A549 (cell line): ENCODE data around the gene IPO8. TPM values are rescaled to one million over a fixed set of nuclear protein-coding genes. Genes with fewer than 3 reads are reported as not detected.

Experiments
- ATAC-seq, 2 experiments: fragments of 200-7000 bp in 1 of 2; fragments of >200 bp in 1 of 2; cut with Nextera tagmentation in 1 of 2; cut with Tn5 transposase in 1 of 2; 3 replicates each; pipeline versions ENCODE4 v1.8.0 to v1.9.1; 2018 to 2020; ENCODE audit warnings: mild to moderate bottlenecking in 1 of 2, moderate library complexity in 1 of 2
- CTCF ChIA-PET: fragments of 300-600 bp; sonication (Branson Sonifier 250); formaldehyde crosslinking; extraction: SDS; loops from one replicate; lab custom pipeline; 2021; ENCODE audit warnings: antibody characterized with exemption, inconsistent platforms; lab: Yijun Ruan, JAX
- POLR2A ChIA-PET: fragments of 350-600 bp; formaldehyde crosslinking; extraction: SDS; loops from one replicate; lab custom pipeline; 2021; ENCODE audit warnings: antibody characterized with exemption, inconsistent platforms; lab: Yijun Ruan, JAX
- DNase-seq, 2 experiments: peaks; one replicate each; pipeline versions ENCODE4 v3.0.0 to v3.0.0-alpha.2; 2011 to 2016; ENCODE audit warnings: low read depth in 1 of 2, low spot score in 1 of 2
- FAIRE-seq: peaks from 2 replicates; lab custom pipeline; 2011; peaks lifted over from hg19 to GRCh38; lab: Jason Lieb, UNC
- H3K27ac ChIP-seq, 2 experiments: fragments of >200 bp; sonication (Bioruptor Twin); formaldehyde crosslinking; 3 replicates each; pipeline ENCODE4 v1.5.1; 2016 to 2017
- H3K4me1 ChIP-seq: fragments of >200 bp; sonication (Bioruptor Twin); formaldehyde crosslinking; 3 replicates; pipeline ENCODE4 v1.6.1; 2016
- H3K4me2 ChIP-seq: fragments of >200 bp; sonication (Bioruptor Twin); formaldehyde crosslinking; 3 replicates; pipeline ENCODE4 v1.6.1; 2016
- H3K4me3 ChIP-seq: fragments of >200 bp; sonication (Bioruptor Twin); formaldehyde crosslinking; 3 replicates; pipeline ENCODE4 v1.5.1; 2016
- H3K9me3 ChIP-seq: fragments of >200 bp; sonication (Bioruptor Twin); formaldehyde crosslinking; 3 replicates; pipeline ENCODE4 v1.6.1; 2016
- CBX2 ChIP-seq: fragments of 200-600 bp; sonication (generic); IDR thresholded peaks from 2 replicates; pipeline ENCODE4 v1.6.1; 2016; ENCODE audit warnings: low read depth, mild to moderate bottlenecking, borderline replicate concordance
- CTCF ChIP-seq: fragments of >200 bp; sonication (Bioruptor Twin); formaldehyde crosslinking; IDR thresholded peaks from 3 replicates; pipeline ENCODE4 v1.5.1; 2016
- E2F6 ChIP-seq: IDR thresholded peaks from 2 replicates; pipeline ENCODE4 v1.6.1; 2012; ENCODE audit warnings: low read depth, borderline replicate concordance
- HOXB13 ChIP-seq: fragments of 250-450 bp; sonication (Bioruptor Pico); IDR thresholded peaks from 2 replicates; pipeline ENCODE4 v1.5.0; 2020; ENCODE audit warnings: low read depth, mild to moderate bottlenecking, moderate library complexity
- JUN ChIP-seq, 2 experiments: fragments of >200 bp; sonication (Bioruptor Twin); formaldehyde crosslinking; IDR thresholded peaks; 2 replicates in 1 of 2; 3 replicates in 1 of 2; pipeline ENCODE4 v1.6.1; 2016 to 2017
- MAX ChIP-seq: IDR thresholded peaks from 2 replicates; pipeline ENCODE4 v1.6.1; 2012
- MAZ ChIP-seq: fragments of 150-350 bp; IDR thresholded peaks from 2 replicates; pipeline ENCODE4 v1.6.1; 2014; ENCODE audit warnings: antibody characterized with exemption, low read depth, low read length, borderline replicate concordance
- MYC ChIP-seq: IDR thresholded peaks from 2 replicates; pipeline ENCODE4 v1.6.1; 2012; ENCODE audit warnings: mild to moderate bottlenecking, inconsistent platforms, low read length, improper control_type of control experiment, borderline replicate concordance
- POLR2A ChIP-seq: IDR thresholded peaks from 2 replicates; pipeline ENCODE4 v1.6.1; 2012; ENCODE audit warnings: mild to moderate bottlenecking, low read length
- RAD21 ChIP-seq, 2 experiments: fragments of >200 bp in 1 of 2; sonication (Bioruptor Twin) in 1 of 2; formaldehyde crosslinking in 1 of 2; IDR thresholded peaks in 1 of 2; conservative IDR thresholded peaks in 1 of 2; 2 replicates in 1 of 2; 3 replicates in 1 of 2; pipeline ENCODE4 v1.6.1; 2012 to 2018; ENCODE audit warnings: inconsistent platforms in 1 of 2
- RFX5 ChIP-seq: fragments of 450-650 bp; IDR thresholded peaks from 2 replicates; pipeline ENCODE4 v1.7.1; 2014; ENCODE audit warnings: antibody characterized with exemption, mild to moderate bottlenecking, moderate library complexity
- RNF2 ChIP-seq: fragments of 200-600 bp; sonication (generic); IDR thresholded peaks from 2 replicates; pipeline ENCODE4 v1.6.1; 2016; ENCODE audit warnings: low read depth, mild to moderate bottlenecking, antibody characterized with exemption, moderate library complexity, borderline replicate concordance
- SMC3 ChIP-seq: fragments of >200 bp; sonication (Bioruptor Twin); formaldehyde crosslinking; IDR thresholded peaks from 3 replicates; pipeline ENCODE4 v1.6.1; 2018; ENCODE audit warnings: inconsistent platforms
- SREBF2 ChIP-seq: fragments of 450-650 bp; IDR thresholded peaks from 2 replicates; pipeline ENCODE4 v1.6.1; 2014; ENCODE audit warnings: mild to moderate bottlenecking, moderate library complexity
- TFCP2L1 ChIP-seq: fragments of 250-450 bp; sonication (Bioruptor Pico); IDR thresholded peaks from 2 replicates; pipeline ENCODE4 v1.5.0; 2021; ENCODE audit warnings: mild to moderate bottlenecking
- WGBS: methylation state at CpG from one replicate; pipeline ENCODE4 v1.1.6; 2017; ENCODE audit errors: missing lambda C conversion rate; 5-methylcytosine and 5-hydroxymethylcytosine counted together
- polyA minus RNA-seq: library from RNA; depleted of rRNA, polyadenylated mRNA; stranded (reverse); fragments of >200 nt; gene quantifications from 2 replicates; pipeline ENCODE4 v1.2.3, GENCODE V29; 2011; rRNA and poly(A)+ RNA removed
- polyA plus RNA-seq, 4 experiments: library from polyadenylated mRNA; depleted of rRNA in 3 of 4; stranded (reverse); fragments of >200 nt; fragmentation: RNase III in 1 of 4; extraction: RNeasy Plus Mini Kit Qiagen cat#74134 plus additional on column Dnase treatment in 1 of 4; gene quantifications; 2 replicates in 3 of 4; 3 replicates in 1 of 4; pipeline ENCODE4 v1.2.3, GENCODE V29; 2011 to 2017

The IPO8 gene
- polyA plus RNA-seq (2011; rRNA removed) (23.1 and 41.6 TPM in 2 replicates), polyA plus RNA-seq (2017; fragmentation: RNase III; extraction: RNeasy Plus Mini Kit Qiagen cat#74134 plus additional on column Dnase treatment) (31.8 to 34.3 TPM (median 32.7 TPM) in 3 replicates), polyA minus RNA-seq (36.2 and 57.4 TPM in 2 replicates)
- 5.3 and 6.4 TPM in 2 replicates for polyA plus RNA-seq (2012; cell fraction: cytosol; rRNA removed)
- 4.0 and 10.8 TPM in 2 replicates for polyA plus RNA-seq (2012; cell fraction: nucleus; rRNA removed)

- TF ChIP-seq HOXB13 (CRISPR knock-in tag) (no peak), CBX2 (no peak), JUN (IDR thresholded peaks at IDR 0.05) (peak in 1 of 2 experiments; percentile 59; a peak in 2 of 5 replicates), E2F6 (peak; percentile 70), CTCF (peak; percentile 28; the same call in 1 of the 3 replicates), POLR2A (peak; percentile 48), TFCP2L1 (CRISPR knock-in tag) (0 out of 2 replicates have a peak, but pooled peaks have one; percentile 30), MAX (peak; percentile 72; the same call in 1 of the 2 replicates), MYC (peak; percentile 38; the same call in 1 of the 2 replicates), RAD21 (conservative IDR thresholded peaks at IDR 0.05 in 1 of 2, IDR thresholded peaks at IDR 0.05 in 1 of 2) (peak; percentile 12 to 16; a peak in 1 of 5 replicates)
- Histone ChIP-seq H3K27ac (peak within 1 kb of the TSS; percentile 87 to 96), H3K4me1 (peaks cover 28% of the 10 kb centered on the region; the same call in 2 of the 3 replicates), H3K9me3 (no peaks in the 10 kb centered on the region), H3K4me3 (peak within 1 kb of the TSS; percentile 87), H3K4me2 (peak within 1 kb of the TSS; percentile 83)
- CTCF ChIA-PET = interaction anchor here (0.6 to 2.7 kb wide), 13 partner anchors 10 to 823 kb away, joined by 3 to 11 read pairs (median 5); partner anchors contain the start of gene CAPRIN2
- ATAC-seq = peak; percentile 89 to 94
- FAIRE-seq = no peak
- peak; percentile 89 to 96 for DNase-seq
- WGBS = under 1% methylated on average over 44 of the region's 71 CpGs
- POLR2A ChIA-PET = interaction anchor here (0.7 to 1.2 kb wide), 7 partner anchors 8 to 381 kb away, joined by 3 to 17 read pairs (median 4); partner anchors contain the start of gene CAPRIN2
Observed at GRCh38 chr12:30695199-30696102, at the start of gene IPO8. IPO8 (minus strand) TSS chr12:30695869; CDS start chr12:30695647, 222 bp downstream.

- H3K4me1 ChIP-seq = 0 out of 3 replicates have a peak, but pooled peaks cover 3% of the 10 kb centered on the region
- ATAC-seq (no peak), DNase-seq (no peak), FAIRE-seq (no peak)
- POLR2A ChIA-PET = interaction anchor here (1.4 to 1.5 kb wide), 2 partner anchors 8 to 11 kb away, joined by 3 to 5 read pairs; partner anchors contain the start of gene CAPRIN2
- H3K4me3 ChIP-seq = no peak overlapping the region
- no peaks in the 10 kb centered on the region for H3K9me3 ChIP-seq
- H3K4me2 ChIP-seq = no peak overlapping the region
- no peak overlapping the region for H3K27ac ChIP-seq
- TF ChIP-seq TFCP2L1 (CRISPR knock-in tag) (no peak), CTCF (no peak), SREBF2 (no peak), RAD21 (conservative IDR thresholded peaks at IDR 0.05 in 1 of 2, IDR thresholded peaks at IDR 0.05 in 1 of 2) (no peak), RNF2 (no peak), MAZ (no peak), MAX (no peak), SMC3 (no peak), RFX5 (no peak)
- CTCF ChIA-PET = interaction anchor here (1.4 to 2.0 kb wide), 4 partner anchors 9 to 242 kb away, joined by 3 to 8 read pairs (median 4); no protein-coding TSS in a partner anchor
- 99% methylated on average over 2 of the region's 2 CpGs for WGBS
Observed at GRCh38 chr12:30744321-30744720, 48.7 kb upstream of the IPO8 start.
